Endodermal cell (in vitro differentiated cells): ENCODE results near the gene NKD2. TPM values are rescaled to one million over a fixed set of nuclear protein-coding genes. Genes with fewer than 3 reads are reported as not detected.
A peak's percentile ranks its signal among the peaks of the same experiment; 100 is the strongest.

Experiments
- DNase-seq: peaks from one replicate; pipeline ENCODE4 v3.0.0-alpha.2; 2017
- H3K27ac ChIP-seq: 2 replicates; pipeline ENCODE4 v1.5.1; 2013; ENCODE audit warnings: mild to moderate bottlenecking, low read depth, low read length, moderate library complexity
- H3K27me3 ChIP-seq: 2 replicates; pipeline ENCODE4 v1.6.1; 2013; ENCODE audit warnings: mild to moderate bottlenecking, low read length, moderate library complexity; ENCODE audit not compliant: insufficient read depth, control insufficient read depth, poor library complexity, severe bottlenecking
- H3K36me3 ChIP-seq: 2 replicates; pipeline ENCODE4 v1.7.0; 2013; ENCODE audit warnings: mild to moderate bottlenecking, low read length, moderate library complexity; ENCODE audit not compliant: control insufficient read depth, insufficient read depth
- H3K4me1 ChIP-seq: one replicate; pipeline ENCODE4 v1.7.0; 2013; ENCODE audit warnings: low read length; ENCODE audit not compliant: control insufficient read depth, insufficient read depth
- H3K4me3 ChIP-seq: 2 replicates; pipeline ENCODE4 v1.5.1; 2013; ENCODE audit warnings: mild to moderate bottlenecking, low read length, moderate library complexity
- H3K9ac ChIP-seq: 2 replicates; pipeline ENCODE4 v1.6.1; 2013; ENCODE audit warnings: mild to moderate bottlenecking, low read length, moderate library complexity; ENCODE audit not compliant: poor library complexity, severe bottlenecking; ENCODE audit errors: extremely low read depth
- H3K9me3 ChIP-seq: 2 replicates; pipeline ENCODE4 v1.6.1; 2013; ENCODE audit warnings: mild to moderate bottlenecking, low read length, moderate library complexity; ENCODE audit not compliant: control insufficient read depth
- H3K27ac Mint-ChIP-seq: 2 replicates; pipeline ENCODE4 v1.8.0; 2020; ENCODE audit warnings: mixed read lengths
- H3K27me3 Mint-ChIP-seq: 2 replicates; pipeline ENCODE4 v1.8.0; 2021; ENCODE audit warnings: mild to moderate bottlenecking, mixed read lengths; ENCODE audit not compliant: insufficient read depth
- H3K36me3 Mint-ChIP-seq: 2 replicates; pipeline ENCODE4 v1.8.0; 2020; ENCODE audit warnings: low read depth, mixed read lengths
- H3K4me1 Mint-ChIP-seq: 2 replicates; pipeline ENCODE4 v1.8.0; 2020; ENCODE audit warnings: mixed read lengths
- H3K4me3 Mint-ChIP-seq: 2 replicates; pipeline ENCODE4 v1.8.0; 2020; ENCODE audit warnings: mild to moderate bottlenecking, moderate library complexity, mixed read lengths
- H3K9me3 Mint-ChIP-seq: 2 replicates; pipeline ENCODE4 v1.8.0; 2020; ENCODE audit warnings: mild to moderate bottlenecking, mixed read lengths
- CTCF ChIP-seq: fragments of 200-600 bp; sonication (generic); conservative IDR thresholded peaks from 2 replicates; pipeline ENCODE4 v1.5.0; 2021; ENCODE audit warnings: antibody characterized with exemption, mild to moderate bottlenecking
- WGBS, 2 experiments: methylation state at CpG; one replicate each; pipeline versions ENCODE4 v1.1.5 to v1.1.7; 2013; ENCODE audit warnings: missing lambda C conversion rate in 2 of 2, mixed read lengths in 1 of 2; ENCODE audit not compliant: insufficient coverage in 1 of 2, insufficient read length in 1 of 2; 5-methylcytosine and 5-hydroxymethylcytosine counted together
- total RNA-seq, 2 donors: library from RNA; stranded (reverse); fragmentation: NEBNext Ultra II Directional in 1 of 2; extraction: Animal tissue kit (Norgen Biotek cat#: 25700) in 1 of 2; gene quantifications; 2 replicates in 1 of 2; 3 replicates in 1 of 2; pipeline ENCODE4 v1.2.1, GENCODE V29; 2021

Gene NKD2
- total RNA-seq, 2 donors from 2014 or later = 11.2 to 13.9 TPM

- Mint-ChIP-seq H3K9me3 (peaks cover 4% of the 10 kb centered on the region), H3K4me1 (no peaks in the 10 kb centered on the region), H3K36me3 (no peaks in the 10 kb centered on the region), H3K4me3 (no peak overlapping the region), H3K27ac (peak overlapping the region; percentile 70), H3K27me3 (no peaks in the 10 kb centered on the region)
- Histone ChIP-seq H3K9ac (no peak overlapping the region), H3K27me3 (no peaks in the 10 kb centered on the region), H3K9me3 (no peaks in the 10 kb centered on the region), H3K4me1 (no peaks in the 10 kb centered on the region), H3K4me3 (no peak overlapping the region), H3K36me3 (no peaks in the 10 kb centered on the region), H3K27ac (peak overlapping the region; percentile 36)
- no peak for TF ChIP-seq CTCF
- 95 to 98% methylated on average over 20 to 24 of the region's 24 CpGs for WGBS, 2 experiments
- DNase-seq = no peak
Measured at GRCh38 chr5:1029282-1029944, 20.8 kb downstream of the NKD2 start.

GRCh38 chr5:1029945-1030625 is 21.5 kb downstream of the NKD2 start:
- Mint-ChIP-seq H3K27me3 (no peaks in the 10 kb centered on the region), H3K4me3 (no peak overlapping the region), H3K36me3 (peaks cover 4% of the 10 kb centered on the region), H3K9me3 (peaks cover 3% of the 10 kb centered on the region), H3K4me1 (no peaks in the 10 kb centered on the region), H3K27ac (no peak overlapping the region)
- Histone ChIP-seq H3K9me3 (no peaks in the 10 kb centered on the region), H3K27ac (no peak overlapping the region), H3K36me3 (no peaks in the 10 kb centered on the region), H3K27me3 (no peaks in the 10 kb centered on the region), H3K4me1 (no peaks in the 10 kb centered on the region), H3K9ac (no peak overlapping the region), H3K4me3 (no peak overlapping the region)
- WGBS, 2 experiments = 86 to 90% methylated on average over 4 to 9 of the region's 10 CpGs
- DNase-seq = no peak
- TF ChIP-seq CTCF = no peak

GRCh38 chr5:1030801-1031271 is 22.2 kb downstream of the NKD2 start:
- no peaks in the 10 kb centered on the region for H3K4me1 Mint-ChIP-seq
- peaks cover 6% of the 10 kb centered on the region for H3K36me3 Mint-ChIP-seq
- peak overlapping the region; percentile 32 for H3K27ac ChIP-seq
- H3K36me3 ChIP-seq = no peaks in the 10 kb centered on the region
- no peaks in the 10 kb centered on the region for H3K27me3 Mint-ChIP-seq
- no peaks in the 10 kb centered on the region for H3K9me3 ChIP-seq
- no peak for DNase-seq
- WGBS, 2 experiments = 91 to 92% methylated on average over 10 of the region's 10 CpGs
- no peaks in the 10 kb centered on the region for H3K4me1 ChIP-seq
- no peak overlapping the region for H3K4me3 ChIP-seq
- H3K4me3 Mint-ChIP-seq = no peak overlapping the region
- TF ChIP-seq CTCF = peak; percentile 22
- H3K9me3 Mint-ChIP-seq = peaks cover 3% of the 10 kb centered on the region
- H3K27me3 ChIP-seq = no peaks in the 10 kb centered on the region
- H3K27ac Mint-ChIP-seq = no peak overlapping the region
- H3K9ac ChIP-seq = no peak overlapping the region
